Neural progenitor cell (in vitro differentiated cells): ENCODE data around the gene RNASE4.

ENCODE experiments used
- EZH2 ChIP-seq: fragments of 200-600 bp; sonication (generic); IDR thresholded peaks from 2 replicates; pipeline ENCODE4 v1.6.1; 2017; ENCODE audit warnings: antibody characterized with exemption, mild to moderate bottlenecking, moderate library complexity
- EZH2phosphoT487 ChIP-seq: fragments of 200-600 bp; sonication (generic); IDR thresholded peaks from 2 replicates; pipeline ENCODE4 v1.6.1; 2017; ENCODE audit warnings: antibody characterized with exemption
- TF ChIP-seq, protein P1 (sequence below): fragments of 200-600 bp; sonication (generic); IDR thresholded peaks from 2 replicates; pipeline ENCODE4 v1.5.1; 2017; ENCODE audit warnings: antibody characterized with exemption, mild to moderate bottlenecking

GRCh38 chr14:20642182-20642581, 42.2 kb upstream of the RNASE4 start:
- TF ChIP-seq, protein P1, sequence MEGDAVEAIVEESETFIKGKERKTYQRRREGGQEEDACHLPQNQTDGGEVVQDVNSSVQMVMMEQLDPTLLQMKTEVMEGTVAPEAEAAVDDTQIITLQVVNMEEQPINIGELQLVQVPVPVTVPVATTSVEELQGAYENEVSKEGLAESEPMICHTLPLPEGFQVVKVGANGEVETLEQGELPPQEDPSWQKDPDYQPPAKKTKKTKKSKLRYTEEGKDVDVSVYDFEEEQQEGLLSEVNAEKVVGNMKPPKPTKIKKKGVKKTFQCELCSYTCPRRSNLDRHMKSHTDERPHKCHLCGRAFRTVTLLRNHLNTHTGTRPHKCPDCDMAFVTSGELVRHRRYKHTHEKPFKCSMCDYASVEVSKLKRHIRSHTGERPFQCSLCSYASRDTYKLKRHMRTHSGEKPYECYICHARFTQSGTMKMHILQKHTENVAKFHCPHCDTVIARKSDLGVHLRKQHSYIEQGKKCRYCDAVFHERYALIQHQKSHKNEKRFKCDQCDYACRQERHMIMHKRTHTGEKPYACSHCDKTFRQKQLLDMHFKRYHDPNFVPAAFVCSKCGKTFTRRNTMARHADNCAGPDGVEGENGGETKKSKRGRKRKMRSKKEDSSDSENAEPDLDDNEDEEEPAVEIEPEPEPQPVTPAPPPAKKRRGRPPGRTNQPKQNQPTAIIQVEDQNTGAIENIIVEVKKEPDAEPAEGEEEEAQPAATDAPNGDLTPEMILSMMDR, result no peak
- TF ChIP-seq EZH2 (no peak), EZH2phosphoT487 (no peak)
